ENCODE results near the gene STRADB. TPM values are rescaled to one million over a fixed set of nuclear protein-coding genes. Genes with fewer than 3 reads are reported as not detected.

The STRADB gene
- total and polyA plus RNA-seq, 12 donors = 20.3 to 77.6 (median 54.6) TPM

GRCh38 chr2:201440182-201440581 is 11.4 kb upstream of the STRADB start:
- no peaks in the 10 kb centered on the region for H3K9me3 ChIP-seq
- no peak overlapping the region for H3K4me3 ChIP-seq
- 24 to 34% methylated on average over 1 of the region's 1 CpG for WGBS, 2 donors
- DNase-seq (peak in 1 of 2 donors; percentile 22), ATAC-seq (peak in 7 of 8 donors; percentile 45 to 88 (median 72))
- peak overlapping the region in 7 of 10 donors; percentile 12 to 61 (median 46) for H3K27ac ChIP-seq
- no peaks in the 10 kb centered on the region for H3K36me3 ChIP-seq
- H3K27me3 ChIP-seq = no peaks in the 10 kb centered on the region
- intact Hi-C loops (cut with DNase I) = no loop called here
- no peak for TF ChIP-seq CTCF (IDR thresholded peaks at IDR 0.05)
- H3K4me1 ChIP-seq = peaks cover 2 to 79% (median 40%) of the 10 kb centered on the region in 9 donors

GRCh38 chr2:201441409-201441808 is 10.1 kb upstream of the STRADB start:
- Histone ChIP-seq H3K4me1 (peaks cover 4 to 79% (median 49%) of the 10 kb centered on the region in 9 donors), H3K9me3 (no peaks in the 10 kb centered on the region), H3K4me3 (no peak overlapping the region), H3K36me3 (no peaks in the 10 kb centered on the region), H3K27ac (peak overlapping the region in 7 of 10 donors; percentile 4 to 61 (median 47)), H3K27me3 (no peaks in the 10 kb centered on the region)
- intact Hi-C loops (cut with DNase I) = no loop called here
- DNase-seq (no peak), ATAC-seq (peak in 3 of 8 donors; percentile 15 to 38 (median 20))
- TF ChIP-seq CTCF (IDR thresholded peaks at IDR 0.05) = no peak
- 63 to 66% methylated on average over 7 of the region's 7 CpGs for WGBS, 2 donors

GRCh38 chr2:201444746-201445465 is 6.6 kb upstream of the STRADB start:
- Histone ChIP-seq H3K36me3 (peaks cover 0 to 18% (median 0%) of the 10 kb centered on the region in 9 donors), H3K27ac (peak overlapping the region in 6 of 10 donors; percentile 18 to 53 (median 38)), H3K4me1 (peaks cover 5 to 90% (median 63%) of the 10 kb centered on the region in 9 donors), H3K27me3 (no peaks in the 10 kb centered on the region), H3K9me3 (no peaks in the 10 kb centered on the region), H3K4me3 (no peak overlapping the region)
- intact Hi-C loops (cut with DNase I) = no loop called here
- TF ChIP-seq CTCF (IDR thresholded peaks at IDR 0.05) = no peak
- 62 to 64% methylated on average over 3 of the region's 3 CpGs for WGBS, 2 donors
- ATAC-seq = no peak
- no peak for DNase-seq

- no peaks in the 10 kb centered on the region for H3K27me3 ChIP-seq
- ATAC-seq = no peak
- no peak for DNase-seq
- peaks cover 0 to 18% (median 0%) of the 10 kb centered on the region in 9 donors for H3K36me3 ChIP-seq
- peak overlapping the region in 4 of 10 donors; percentile 17 to 54 (median 38) for H3K27ac ChIP-seq
- peaks cover 3 to 79% (median 58%) of the 10 kb centered on the region in 9 donors for H3K4me1 ChIP-seq
- H3K4me3 ChIP-seq = no peak overlapping the region
- H3K9me3 ChIP-seq = no peaks in the 10 kb centered on the region
- intact Hi-C loops (cut with DNase I) = no loop called here
- WGBS, 2 donors = 92% methylated on average over 1 of the region's 1 CpG
- TF ChIP-seq CTCF (IDR thresholded peaks at IDR 0.05) = no peak
Observed at GRCh38 chr2:201447086-201447485, 4.5 kb upstream of the STRADB start.
